NCI-H2196 treated with DMSO at 0.1 percent for 48 hours (cell line): Measurements from ENCODE around the gene ZNF23.
A peak's percentile ranks its signal among the peaks of the same experiment; 100 is the strongest.

Source experiments
- DNase-seq: peaks from one replicate; lab custom pipeline; 2025; ENCODE audit not compliant: unreplicated experiment; lab: John Stamatoyannopoulos, UW

The ZNF23 gene

GRCh38 chr16:71428385-71428784, 33.7 kb downstream of the ZNF23 start:
- DNase-seq = no peak

GRCh38 chr16:71426880-71427615, 35.0 kb downstream of the ZNF23 start:
- DNase-seq = no peak

- DNase-seq = no peak
Measured at GRCh38 chr16:71426069-71426879, 35.8 kb downstream of the ZNF23 start.

GRCh38 chr16:71425746-71426068, 36.3 kb downstream of the ZNF23 start:
- no peak for DNase-seq

GRCh38 chr16:71424626-71425025, 37.4 kb downstream of the ZNF23 start:
- no peak for DNase-seq

- no peak for DNase-seq
Measured at GRCh38 chr16:71423865-71424264, 38.2 kb downstream of the ZNF23 start.

- no peak for DNase-seq
Measured at GRCh38 chr16:71423016-71423415, 39.0 kb downstream of the ZNF23 start.

- DNase-seq = no peak
Measured at GRCh38 chr16:71421911-71422310, 40.1 kb downstream of the ZNF23 start.

GRCh38 chr16:71414038-71414437, 48.0 kb downstream of the ZNF23 start:
- DNase-seq = no peak

- DNase-seq = no peak
Measured at GRCh38 chr16:71413341-71413740, 48.7 kb downstream of the ZNF23 start.

- peak; percentile 15 for DNase-seq
Measured at GRCh38 chr16:71412270-71413160, 49.5 kb downstream of the ZNF23 start.

- DNase-seq = no peak
Measured at GRCh38 chr16:71410146-71410545, 51.9 kb downstream of the ZNF23 start.

- no peak for DNase-seq
Measured at GRCh38 chr16:71409011-71409775, 52.9 kb downstream of the ZNF23 start.

- DNase-seq = no peak
Measured at GRCh38 chr16:71408536-71408935, 53.5 kb downstream of the ZNF23 start.

GRCh38 chr16:71407731-71408130, 54.3 kb downstream of the ZNF23 start:
- no peak for DNase-seq

GRCh38 chr16:71406724-71407123, 55.3 kb downstream of the ZNF23 start:
- no peak for DNase-seq

GRCh38 chr16:71406316-71406715, 55.7 kb downstream of the ZNF23 start:
- DNase-seq = no peak

- DNase-seq = no peak
Measured at GRCh38 chr16:71404364-71404763, 57.7 kb downstream of the ZNF23 start.

GRCh38 chr16:71402674-71403073, 59.4 kb downstream of the ZNF23 start:
- DNase-seq = no peak

GRCh38 chr16:71402007-71402406, 60.0 kb downstream of the ZNF23 start:
- DNase-seq = no peak
